ENCODE results near the gene NME7.
"Not testable (repeated sequence)": the region's sequence is repeated elsewhere in the genome, so short reads cannot be mapped to it uniquely, and the experiment has no call there.

Gene NME7

GRCh38 chr1:169363046-169363730 is 4.4 kb downstream of the NME7 start:
- H3K4me1 ChIP-seq (ENCODE audit: insufficient read depth, low read length), result no peaks in the 10 kb centered on the region
- H3K9ac ChIP-seq (ENCODE audit: low read depth, low read length), result no peak overlapping the region
- no peaks in the 10 kb centered on the region for H3K9me3 ChIP-seq (ENCODE audit: control insufficient read depth, insufficient read depth, low read length)
- no peaks in the 10 kb centered on the region for H3K36me3 ChIP-seq (ENCODE audit: insufficient read depth, low read length)

GRCh38 chr1:169361281-169361680 is 6.3 kb downstream of the NME7 start:
- Histone ChIP-seq H3K9me3 (ENCODE audit: control insufficient read depth, insufficient read depth, low read length) (no peaks in the 10 kb centered on the region), H3K36me3 (ENCODE audit: insufficient read depth, low read length) (no peaks in the 10 kb centered on the region), H3K9ac (ENCODE audit: low read depth, low read length) (no peak overlapping the region), H3K4me1 (ENCODE audit: insufficient read depth, low read length) (no peaks in the 10 kb centered on the region)

DNA sequence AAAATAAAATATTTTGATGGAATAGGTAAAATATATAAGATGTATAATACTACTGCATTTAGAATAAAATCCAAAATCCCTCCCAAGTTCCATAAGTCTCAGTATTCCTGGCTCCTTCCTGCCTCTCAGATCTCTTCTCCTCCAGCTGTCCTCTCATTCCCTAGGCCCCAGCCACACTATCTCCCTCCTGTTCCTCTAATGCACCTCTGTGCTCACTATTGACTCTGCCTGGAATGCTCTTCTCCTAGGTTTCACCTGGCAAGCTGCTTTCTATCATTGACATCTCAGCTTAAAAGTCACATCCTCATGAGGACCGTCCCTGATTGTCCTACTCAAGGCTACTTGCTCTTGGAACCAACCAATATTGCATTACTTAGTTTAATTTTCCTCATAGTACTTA is 7.2 kb downstream of the NME7 start:
- Histone ChIP-seq H3K4me1 (ENCODE audit: insufficient read depth, low read length) (no peaks in the 10 kb centered on the region), H3K9ac (ENCODE audit: low read depth, low read length) (no peak overlapping the region), H3K9me3 (ENCODE audit: control insufficient read depth, insufficient read depth, low read length) (no peaks in the 10 kb centered on the region), H3K36me3 (ENCODE audit: insufficient read depth, low read length) (no peaks in the 10 kb centered on the region)

DNA sequence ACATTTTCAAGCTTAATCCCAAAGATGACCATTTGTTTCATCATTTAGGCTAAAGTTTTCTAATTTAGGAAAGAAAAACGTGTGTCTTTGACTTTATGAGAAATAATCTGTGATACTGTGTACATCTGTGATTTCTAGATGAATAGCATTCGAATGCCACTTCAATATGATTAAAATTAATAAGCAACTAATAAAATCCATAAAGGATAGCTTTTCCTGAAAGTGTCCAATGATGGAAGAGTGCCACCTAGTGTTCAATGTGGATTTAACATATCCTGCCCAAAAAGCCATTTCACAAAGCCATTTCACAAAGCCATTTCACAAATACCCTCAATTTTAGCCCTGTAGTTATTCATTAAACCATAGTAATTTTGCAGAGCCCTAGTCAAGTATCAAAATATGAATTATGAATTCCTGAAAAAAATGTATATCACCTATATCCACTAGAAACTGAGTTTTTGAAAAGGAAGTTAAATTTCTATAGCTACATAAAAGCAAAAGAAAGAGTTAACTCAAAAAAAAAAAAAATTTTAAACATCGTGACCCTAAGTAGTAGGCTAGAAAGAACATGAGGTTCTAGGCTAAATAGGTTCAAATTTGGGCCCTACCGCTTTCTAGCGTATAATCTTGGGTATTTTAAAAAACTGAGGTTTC is 19.1 kb downstream of the NME7 start:
- no peak overlapping the region for H3K9ac ChIP-seq (ENCODE audit: low read depth, low read length)
- peaks cover 5% of the 10 kb centered on the region; the same call in 1 of the 2 replicates for H3K9me3 ChIP-seq (ENCODE audit: control insufficient read depth, insufficient read depth, low read length)
- no peaks in the 10 kb centered on the region for H3K36me3 ChIP-seq (ENCODE audit: insufficient read depth, low read length)
- no peaks in the 10 kb centered on the region for H3K4me1 ChIP-seq (ENCODE audit: insufficient read depth, low read length)

DNA sequence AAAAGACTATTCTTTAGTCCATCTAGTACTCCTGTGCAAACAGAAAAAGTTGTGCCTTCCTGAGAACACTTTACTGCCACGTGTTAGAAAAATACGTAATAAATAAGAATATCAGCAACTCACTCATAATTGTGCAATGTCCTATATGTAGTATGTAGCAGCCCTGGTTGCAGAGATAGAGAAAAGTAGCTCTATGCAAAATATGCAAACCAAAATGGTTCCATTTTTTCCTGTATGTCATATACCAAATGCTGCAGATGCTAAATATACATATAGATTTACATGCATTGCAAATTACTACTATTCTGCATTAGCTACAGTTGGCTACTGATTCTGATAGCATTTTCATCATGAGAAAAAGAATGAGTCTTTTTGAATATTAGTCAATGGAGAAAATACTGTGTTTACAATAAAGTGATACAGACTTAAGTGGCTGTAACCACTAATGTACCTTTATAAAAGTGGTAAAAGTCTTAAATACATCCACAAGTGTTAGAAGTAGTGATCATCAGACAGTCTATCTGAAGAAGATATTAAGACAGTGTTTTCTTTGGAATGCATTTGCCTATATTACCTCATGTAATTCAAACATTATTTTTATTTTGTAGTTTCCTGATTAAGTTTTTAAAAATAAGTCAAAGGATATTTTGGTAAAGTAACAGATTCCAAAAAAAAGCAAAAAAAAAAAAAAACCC is 19.8 kb downstream of the NME7 start:
- Histone ChIP-seq H3K4me1 (ENCODE audit: insufficient read depth, low read length) (no peaks in the 10 kb centered on the region), H3K36me3 (ENCODE audit: insufficient read depth, low read length) (no peaks in the 10 kb centered on the region)

GRCh38 chr1:169346036-169346589 is 21.5 kb downstream of the NME7 start:
- Histone ChIP-seq H3K36me3 (ENCODE audit: insufficient read depth, low read length) (no peaks in the 10 kb centered on the region), H3K9ac (ENCODE audit: low read depth, low read length) (no peak overlapping the region), H3K4me1 (ENCODE audit: insufficient read depth, low read length) (no peaks in the 10 kb centered on the region), H3K9me3 (ENCODE audit: control insufficient read depth, insufficient read depth, low read length) (peaks cover 4% of the 10 kb centered on the region; the same call in 1 of the 2 replicates)

More for the DNA sequence above, 19.8 kb downstream of the NME7 start:
- Histone ChIP-seq H3K9me3 (ENCODE audit: control insufficient read depth, insufficient read depth, low read length) (peaks cover 5% of the 10 kb centered on the region; the same call in 1 of the 2 replicates), H3K9ac (ENCODE audit: low read depth, low read length) (no peak overlapping the region)

- no peaks in the 10 kb centered on the region for H3K36me3 ChIP-seq (ENCODE audit: insufficient read depth, low read length)
- peaks cover 4% of the 10 kb centered on the region; the same call in 1 of the 2 replicates for H3K9me3 ChIP-seq (ENCODE audit: control insufficient read depth, insufficient read depth, low read length)
- no peaks in the 10 kb centered on the region for H3K4me1 ChIP-seq (ENCODE audit: insufficient read depth, low read length)
- H3K9ac ChIP-seq (ENCODE audit: low read depth, low read length), result no peak overlapping the region
These were observed 22.1 kb downstream of the NME7 start for GRCh38 chr1:169345511-169345910.

DNA sequence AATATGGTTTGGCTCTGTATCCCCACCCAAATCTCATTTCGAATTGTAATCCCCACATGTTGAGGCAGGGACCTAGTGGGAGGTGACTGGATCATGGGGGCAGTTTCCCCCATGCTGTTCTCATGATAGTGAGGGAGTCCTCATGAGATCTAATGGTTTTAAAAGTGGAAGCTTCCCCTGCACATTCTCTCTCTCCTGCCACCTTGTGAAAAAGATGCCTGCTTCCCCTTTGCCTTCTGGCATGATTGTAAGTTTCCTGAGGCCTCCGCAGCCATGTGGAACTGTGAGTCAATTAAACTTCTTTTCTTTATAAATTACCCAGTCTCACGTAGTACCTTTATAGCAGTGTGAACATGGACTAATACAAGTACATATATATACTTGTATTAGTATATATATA is 25.5 kb downstream of the NME7 start:
- H3K36me3 ChIP-seq (ENCODE audit: insufficient read depth, low read length); H3K4me1 ChIP-seq (ENCODE audit: insufficient read depth, low read length); H3K9ac ChIP-seq (ENCODE audit: low read depth, low read length); H3K9me3 ChIP-seq (ENCODE audit: control insufficient read depth, insufficient read depth, low read length): not testable (repeated sequence)

DNA sequence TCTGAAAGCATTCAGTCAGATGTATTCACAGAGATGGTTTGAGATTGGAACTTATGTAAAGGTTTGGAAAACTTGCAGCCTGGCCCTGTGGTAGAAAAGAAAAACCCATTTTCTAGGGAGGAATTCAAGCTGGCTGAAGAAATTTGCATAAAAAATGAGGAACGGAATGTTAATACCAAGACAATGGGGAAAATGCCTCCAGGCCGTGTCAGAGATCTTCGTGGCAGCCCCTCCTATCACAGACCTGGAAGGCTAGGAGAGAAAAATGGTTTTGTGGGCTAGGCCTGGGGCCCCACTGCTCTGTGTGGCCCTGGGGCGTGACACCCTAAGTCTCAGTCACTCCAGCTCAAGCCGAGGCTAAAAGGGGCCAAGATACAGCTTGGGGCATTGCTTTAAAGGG is 26.7 kb downstream of the NME7 start:
- Histone ChIP-seq H3K4me1 (ENCODE audit: insufficient read depth, low read length) (no peaks in the 10 kb centered on the region), H3K36me3 (ENCODE audit: insufficient read depth, low read length) (no peaks in the 10 kb centered on the region), H3K9ac (ENCODE audit: low read depth, low read length) (no peak overlapping the region), H3K9me3 (ENCODE audit: control insufficient read depth, insufficient read depth, low read length) (peaks cover 4% of the 10 kb centered on the region; the same call in 1 of the 2 replicates)

DNA sequence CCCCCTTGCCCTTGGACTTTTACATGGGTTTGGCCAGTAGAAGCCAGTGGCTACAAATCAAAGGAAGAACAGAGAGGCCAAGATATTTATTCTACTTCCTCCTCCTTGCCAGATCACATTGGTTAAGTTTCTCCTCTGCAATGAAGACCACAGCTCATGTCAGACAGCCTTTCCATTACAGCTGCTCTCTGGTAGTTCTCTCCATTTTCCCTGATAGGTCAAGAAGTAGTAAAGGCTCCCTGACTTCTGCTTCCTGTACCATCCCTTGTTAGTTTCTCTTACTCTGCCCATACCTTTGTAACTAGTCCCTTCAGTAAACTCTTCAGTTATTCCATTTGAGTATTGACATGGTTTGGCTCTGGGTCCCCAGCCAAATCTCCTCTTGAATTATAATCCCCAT is 27.8 kb downstream of the NME7 start:
- Histone ChIP-seq H3K9me3 (ENCODE audit: control insufficient read depth, insufficient read depth, low read length) (peaks cover 4% of the 10 kb centered on the region; the same call in 1 of the 2 replicates), H3K36me3 (ENCODE audit: insufficient read depth, low read length) (no peaks in the 10 kb centered on the region), H3K9ac (ENCODE audit: low read depth, low read length) (no peak overlapping the region), H3K4me1 (ENCODE audit: insufficient read depth, low read length) (no peaks in the 10 kb centered on the region)

- H3K9ac ChIP-seq (ENCODE audit: low read depth, low read length), result no peak overlapping the region
- no peaks in the 10 kb centered on the region for H3K36me3 ChIP-seq (ENCODE audit: insufficient read depth, low read length)
- peaks cover 4% of the 10 kb centered on the region; the same call in 1 of the 2 replicates for H3K9me3 ChIP-seq (ENCODE audit: control insufficient read depth, insufficient read depth, low read length)
- no peaks in the 10 kb centered on the region for H3K4me1 ChIP-seq (ENCODE audit: insufficient read depth, low read length)
These were observed 29.0 kb downstream of the NME7 start for GRCh38 chr1:169338617-169339016.

DNA sequence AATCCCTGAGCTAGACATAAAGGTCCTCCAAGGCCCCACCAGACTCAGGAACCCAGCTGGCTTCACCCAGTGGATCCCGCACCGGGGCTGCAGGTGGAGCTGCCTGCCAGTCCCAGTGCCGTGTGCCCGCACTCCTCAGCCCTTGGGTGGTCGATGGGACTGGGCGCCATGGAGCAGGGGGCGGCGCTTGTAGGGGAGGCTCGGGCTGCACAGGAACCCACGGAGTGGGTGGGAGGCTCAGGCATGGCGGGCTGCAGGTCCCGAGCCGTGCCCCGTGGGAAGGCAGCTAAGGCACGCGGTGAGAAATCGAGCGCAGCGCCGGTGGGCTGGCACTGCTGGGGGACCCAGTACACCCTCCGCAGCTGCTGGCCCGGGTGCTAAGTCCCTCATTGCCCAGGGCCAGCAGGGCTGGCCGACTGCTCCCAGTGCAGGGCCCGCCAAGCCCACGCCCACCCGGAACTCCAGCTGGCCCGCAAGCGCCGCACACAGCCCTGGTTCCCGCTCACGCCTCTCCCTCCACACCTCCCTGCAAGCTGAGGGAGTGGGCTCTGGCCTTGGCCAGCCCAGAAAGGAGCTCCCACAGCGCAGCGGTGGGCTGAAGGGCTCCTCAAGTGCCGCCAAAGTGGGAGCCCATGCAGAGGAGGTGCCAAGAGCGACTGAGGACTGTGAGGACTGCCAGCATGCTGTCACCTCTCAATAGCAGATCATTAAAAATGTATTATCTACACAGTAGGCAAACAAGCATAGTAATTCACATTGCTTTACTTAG is 30.5 kb downstream of the NME7 start:
- H3K9me3 ChIP-seq (ENCODE audit: control insufficient read depth, insufficient read depth, low read length); H3K36me3 ChIP-seq (ENCODE audit: insufficient read depth, low read length); H3K4me1 ChIP-seq (ENCODE audit: insufficient read depth, low read length); H3K9ac ChIP-seq (ENCODE audit: low read depth, low read length): not testable (repeated sequence)

- not testable (repeated sequence) for H3K36me3 ChIP-seq (ENCODE audit: insufficient read depth, low read length); H3K4me1 ChIP-seq (ENCODE audit: insufficient read depth, low read length); H3K9me3 ChIP-seq (ENCODE audit: control insufficient read depth, insufficient read depth, low read length); H3K9ac ChIP-seq (ENCODE audit: low read depth, low read length)
These were observed 32.9 kb downstream of the NME7 start for GRCh38 chr1:169334727-169335126.

- Histone ChIP-seq H3K9ac (ENCODE audit: low read depth, low read length) (no peak overlapping the region), H3K4me1 (ENCODE audit: insufficient read depth, low read length) (no peaks in the 10 kb centered on the region), H3K36me3 (ENCODE audit: insufficient read depth, low read length) (no peaks in the 10 kb centered on the region), H3K9me3 (ENCODE audit: control insufficient read depth, insufficient read depth, low read length) (no peaks in the 10 kb centered on the region; the same call in 1 of the 2 replicates)
These were observed 36.7 kb downstream of the NME7 start for GRCh38 chr1:169330927-169331326.

All from ES-I3 (cell line).